Lower lobe of right lung (tissue), 2 donors: ENCODE measurements around the gene SOX15. TPM values are rescaled to one million over a fixed set of nuclear protein-coding genes. Genes with fewer than 3 reads are reported as not detected.
"Not testable (repeated sequence)": the region's sequence is repeated elsewhere in the genome, so short reads cannot be mapped to it uniquely, and the experiment has no call there.

Experiments used
- ATAC-seq, 2 donors: fragments of 200-7000 bp; cut with Tn5 transposase; one replicate each; pipeline ENCODE4 v1.9.1; 2020 to 2022; ENCODE audit warnings: mild to moderate bottlenecking in 2 of 2, moderate library complexity in 2 of 2
- DNase-seq: peaks from one replicate; pipeline ENCODE4 v3.0.0-alpha.2; 2020
- H3K27ac ChIP-seq: fragments of 200-600 bp; one replicate; pipeline ENCODE4 v1.8.0; 2022
- H3K27me3 ChIP-seq: fragments of 200-600 bp; one replicate; pipeline ENCODE4 v1.8.0; 2022; ENCODE audit warnings: low read depth
- H3K36me3 ChIP-seq: fragments of 200-600 bp; one replicate; pipeline ENCODE4 v1.8.0; 2022; ENCODE audit warnings: mild to moderate bottlenecking
- H3K4me1 ChIP-seq: fragments of 200-600 bp; one replicate; pipeline ENCODE4 v1.8.0; 2022
- H3K4me3 ChIP-seq: fragments of 200-600 bp; one replicate; pipeline ENCODE4 v1.8.0; 2022; ENCODE audit warnings: mild to moderate bottlenecking
- H3K9me3 ChIP-seq: fragments of 200-600 bp; one replicate; pipeline ENCODE4 v1.8.0; 2022
- intact Hi-C: fragments of 100-400 bp; cut with DNase I; formaldehyde crosslinking; loops from one replicate; pipeline ENCODE4 v1.11.0; 2022
- total RNA-seq: library from RNA; stranded (reverse); fragmentation: NEBNext Ultra II Directional; extraction: Animal tissue kit (Norgen Biotek cat#: 25700); gene quantifications from one replicate; pipeline ENCODE4 v1.2.1, GENCODE V29; 2021
- TF ChIP-seq, protein P1 (sequence below): fragments of 200-600 bp; IDR thresholded peaks from one replicate; pipeline ENCODE4 v1.8.0; 2022; ENCODE audit warnings: antibody characterized with exemption, mild to moderate bottlenecking
- donor health status: DM: no; HTN: yes; CAD: no; lungs with severe emphysema.

SOX15 gene
- total RNA-seq, 1 donor from 2014 or later = 0.47 TPM

DNA sequence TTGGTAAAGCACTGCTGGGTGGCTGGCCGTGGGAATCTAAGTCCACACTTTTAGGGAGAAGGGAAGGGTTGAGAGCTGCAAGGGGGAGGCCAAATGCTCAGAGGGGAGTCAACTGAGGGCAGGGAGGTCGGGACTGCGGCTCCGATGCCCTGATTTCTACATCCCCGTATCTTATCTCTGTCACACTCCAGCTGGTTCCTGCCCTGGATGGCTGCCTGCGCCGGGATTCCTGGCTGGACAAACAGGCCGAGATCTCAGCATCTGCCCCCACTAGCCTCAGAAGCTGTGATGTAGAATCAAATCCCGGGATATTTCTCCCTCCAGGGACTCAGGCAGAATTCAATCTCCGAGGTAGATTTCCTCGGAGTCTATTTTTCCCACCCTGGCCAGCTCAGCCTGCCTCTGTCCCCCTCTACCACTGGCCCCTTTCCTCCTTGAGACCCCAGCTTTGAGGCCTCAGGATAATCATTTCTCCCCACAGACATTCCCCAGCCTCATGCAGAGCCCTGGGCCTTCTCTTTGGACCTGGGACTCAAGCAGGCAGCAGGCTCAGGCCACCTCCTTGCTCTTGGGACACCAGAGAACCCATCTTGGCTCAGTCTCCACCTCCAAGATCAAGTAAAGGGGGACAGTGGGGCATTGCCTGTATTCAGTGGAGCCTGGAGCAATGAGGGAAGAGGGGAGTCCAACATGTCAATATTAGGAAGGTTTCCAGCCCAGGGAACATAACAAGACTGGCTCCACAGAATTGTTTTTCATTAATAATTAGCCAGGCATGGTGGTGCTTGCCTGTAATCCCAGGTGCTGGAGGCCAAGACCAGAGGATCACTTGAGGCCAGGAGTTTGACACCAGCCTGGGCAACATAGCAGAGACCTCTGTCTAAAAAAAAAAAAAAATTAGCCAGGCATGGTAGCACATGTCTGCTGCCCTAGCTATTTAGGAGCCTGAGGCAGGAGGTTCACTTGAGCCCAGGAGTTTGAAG lies 41.8 kb upstream of the SOX15 start:
- Histone ChIP-seq H3K4me1 (peaks cover 10% of the 10 kb centered on the region), H3K36me3 (no peaks in the 10 kb centered on the region), H3K27ac (no peak overlapping the region), H3K9me3 (no peaks in the 10 kb centered on the region), H3K4me3 (no peak overlapping the region), H3K27me3 (no peaks in the 10 kb centered on the region)
- intact Hi-C loops = no loop called here
- ATAC-seq = no peak
- TF ChIP-seq, protein P1, sequence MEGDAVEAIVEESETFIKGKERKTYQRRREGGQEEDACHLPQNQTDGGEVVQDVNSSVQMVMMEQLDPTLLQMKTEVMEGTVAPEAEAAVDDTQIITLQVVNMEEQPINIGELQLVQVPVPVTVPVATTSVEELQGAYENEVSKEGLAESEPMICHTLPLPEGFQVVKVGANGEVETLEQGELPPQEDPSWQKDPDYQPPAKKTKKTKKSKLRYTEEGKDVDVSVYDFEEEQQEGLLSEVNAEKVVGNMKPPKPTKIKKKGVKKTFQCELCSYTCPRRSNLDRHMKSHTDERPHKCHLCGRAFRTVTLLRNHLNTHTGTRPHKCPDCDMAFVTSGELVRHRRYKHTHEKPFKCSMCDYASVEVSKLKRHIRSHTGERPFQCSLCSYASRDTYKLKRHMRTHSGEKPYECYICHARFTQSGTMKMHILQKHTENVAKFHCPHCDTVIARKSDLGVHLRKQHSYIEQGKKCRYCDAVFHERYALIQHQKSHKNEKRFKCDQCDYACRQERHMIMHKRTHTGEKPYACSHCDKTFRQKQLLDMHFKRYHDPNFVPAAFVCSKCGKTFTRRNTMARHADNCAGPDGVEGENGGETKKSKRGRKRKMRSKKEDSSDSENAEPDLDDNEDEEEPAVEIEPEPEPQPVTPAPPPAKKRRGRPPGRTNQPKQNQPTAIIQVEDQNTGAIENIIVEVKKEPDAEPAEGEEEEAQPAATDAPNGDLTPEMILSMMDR = no peak
- DNase-seq = no peak

DNA sequence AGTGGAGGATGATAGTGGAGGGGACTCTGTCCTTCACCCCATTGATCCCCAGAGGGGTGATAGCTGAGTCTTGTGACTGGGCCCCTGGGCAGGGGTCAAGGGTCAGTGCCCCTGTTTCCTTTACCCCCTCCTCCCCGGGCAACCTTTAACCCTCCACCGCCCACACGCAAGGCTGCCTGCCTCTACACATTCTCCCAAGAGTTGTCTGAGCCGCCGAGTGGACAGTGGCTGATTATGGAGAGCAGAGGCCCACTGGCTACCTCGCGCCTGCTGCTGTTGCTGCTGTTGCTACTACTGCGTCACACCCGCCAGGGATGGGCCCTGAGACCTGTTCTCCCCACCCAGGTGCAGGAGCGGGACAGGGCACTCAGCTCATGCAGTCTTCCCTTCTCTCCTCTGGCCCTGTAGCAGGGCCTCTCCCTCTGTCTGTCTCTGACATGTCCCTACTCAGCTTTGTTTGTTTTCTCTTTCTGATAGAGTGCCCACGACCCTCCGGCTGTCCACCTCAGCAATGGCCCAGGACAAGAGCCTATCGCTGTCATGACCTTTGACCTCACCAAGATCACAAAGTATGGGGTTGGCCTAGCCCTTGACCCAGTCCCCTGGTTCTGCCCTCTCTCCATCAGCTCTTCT lies 40.2 kb upstream of the SOX15 start, which contains the start of gene SHBG:
TSS of gene SHBG (plus strand) at position 197 of the 633 bp plus-strand sequence. CDS start at position 235, 38 bp downstream.
- Histone ChIP-seq H3K27me3 (no peaks in the 10 kb centered on the region), H3K4me3 (no peak within 1 kb of the TSS), H3K36me3 (peaks cover 12% of the 10 kb centered on the region), H3K4me1 (peaks cover 17% of the 10 kb centered on the region), H3K27ac (no peak within 1 kb of the TSS), H3K9me3 (no peaks in the 10 kb centered on the region)
- intact Hi-C loops = no loop called here
- TF ChIP-seq, protein P1 = no peak
- ATAC-seq (no peak), DNase-seq (no peak)

DNA sequence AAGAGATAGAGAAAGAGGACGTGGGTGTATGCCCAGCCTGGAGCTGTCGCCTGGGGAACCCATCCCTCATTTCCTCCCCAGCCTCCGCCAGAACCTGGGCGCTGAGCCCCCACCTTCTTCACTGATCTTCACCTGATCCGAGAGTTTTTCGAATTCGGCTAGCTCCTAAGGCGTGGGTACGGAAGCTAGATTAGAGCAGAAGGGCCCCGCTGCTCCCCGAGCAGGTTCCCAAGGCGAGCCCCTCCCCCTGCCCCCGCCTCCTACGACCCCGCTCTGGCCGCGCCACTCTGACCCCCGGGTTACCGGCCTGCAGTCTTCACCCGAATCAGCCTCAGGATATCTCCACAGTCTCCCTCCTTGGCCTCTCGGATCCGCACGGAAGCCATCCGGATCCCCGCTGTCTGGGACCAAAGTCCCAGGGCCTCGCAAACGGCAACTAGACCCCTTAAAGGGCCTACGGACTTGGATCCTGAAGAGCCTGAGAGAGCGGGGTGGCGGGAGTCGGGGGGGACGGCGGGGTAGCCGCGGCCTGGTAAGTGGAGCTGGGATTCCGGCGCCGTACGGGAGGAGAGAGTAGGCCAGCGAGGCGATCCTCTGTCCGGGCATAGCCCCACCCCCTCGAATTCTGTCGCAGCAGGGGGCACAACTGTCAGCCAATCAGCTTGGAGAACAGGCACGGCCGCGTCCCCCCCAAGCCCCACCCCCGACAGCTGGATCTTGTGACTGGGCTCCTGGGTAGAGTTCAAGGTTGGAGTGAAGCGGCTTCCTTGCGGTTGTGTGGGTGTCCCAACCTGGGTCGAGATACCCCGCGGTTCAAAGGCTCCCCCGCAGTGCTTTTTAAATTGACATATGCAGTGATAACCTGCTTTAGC lies 37.6 kb upstream of the SOX15 start, which contains the start of gene SAT2:
TSS of gene SAT2 (minus strand) at position 572 of the 872 bp plus-strand sequence. CDS start at position 386, 186 bp downstream.
- TF ChIP-seq, protein P1 = no peak
- ATAC-seq (peak; percentile 98 to 99), DNase-seq (peak; percentile 95)
- peak within 1 kb of the TSS; percentile 93 for H3K27ac ChIP-seq
- H3K4me1 ChIP-seq = peaks cover 17% of the 10 kb centered on the region
- no peaks in the 10 kb centered on the region for H3K27me3 ChIP-seq
- peaks cover 12% of the 10 kb centered on the region for H3K36me3 ChIP-seq
- peak within 1 kb of the TSS; percentile 78 for H3K4me3 ChIP-seq
- H3K9me3 ChIP-seq = no peaks in the 10 kb centered on the region
- intact Hi-C loops = no loop called here

DNA sequence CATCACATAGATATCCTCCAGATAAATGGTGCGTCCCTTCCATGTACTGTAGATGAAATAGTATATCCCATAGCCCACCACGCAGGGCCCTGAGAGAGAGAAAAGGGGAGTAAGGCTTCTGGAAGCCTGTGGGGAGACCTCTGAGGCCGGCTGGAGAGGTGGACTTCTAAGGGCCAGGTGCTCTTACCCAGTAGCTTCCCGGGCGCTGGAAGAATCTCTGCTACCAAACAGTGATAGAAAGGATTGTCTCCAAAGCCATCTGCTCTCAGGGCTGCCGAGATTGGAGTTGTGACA lies 37.0 kb upstream of the SOX15 start:
- peak overlapping the region; percentile 78 for H3K4me3 ChIP-seq
- peaks cover 17% of the 10 kb centered on the region for H3K4me1 ChIP-seq
- DNase-seq (no peak), ATAC-seq (no peak)
- TF ChIP-seq, protein P1 = no peak
- intact Hi-C loops = no loop called here
- H3K9me3 ChIP-seq = no peaks in the 10 kb centered on the region
- peaks cover 12% of the 10 kb centered on the region for H3K36me3 ChIP-seq
- H3K27me3 ChIP-seq = no peaks in the 10 kb centered on the region
- peak overlapping the region; percentile 93 for H3K27ac ChIP-seq

DNA sequence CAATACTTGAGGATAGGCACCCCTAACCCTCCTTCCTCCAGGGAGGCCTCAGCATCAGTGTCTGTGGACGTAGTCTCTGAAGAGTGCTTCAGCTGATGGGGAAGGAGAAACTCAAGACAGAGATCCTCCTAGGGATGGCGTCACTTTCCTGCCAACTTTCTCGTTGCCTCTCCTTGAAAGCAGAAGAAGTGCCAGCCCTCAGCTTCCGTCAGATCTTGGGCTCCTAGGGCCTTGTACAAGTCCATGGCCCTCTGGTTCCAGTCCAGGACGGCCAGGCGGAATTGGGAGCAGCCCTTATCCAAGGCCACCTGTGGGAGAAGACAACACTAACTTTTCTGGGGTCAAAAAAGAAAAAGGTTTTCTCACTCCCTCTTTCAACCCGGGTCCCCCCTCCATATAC lies 36.4 kb upstream of the SOX15 start:
- ATAC-seq (peak; percentile 6 to 18), DNase-seq (peak; percentile 66)
- peak overlapping the region; percentile 93 for H3K27ac ChIP-seq
- H3K9me3 ChIP-seq = no peaks in the 10 kb centered on the region
- no peaks in the 10 kb centered on the region for H3K27me3 ChIP-seq
- TF ChIP-seq, protein P1 = no peak
- H3K4me3 ChIP-seq = peak overlapping the region; percentile 78
- intact Hi-C loops = no loop called here
- H3K36me3 ChIP-seq = peaks cover 12% of the 10 kb centered on the region
- peaks cover 17% of the 10 kb centered on the region for H3K4me1 ChIP-seq

DNA sequence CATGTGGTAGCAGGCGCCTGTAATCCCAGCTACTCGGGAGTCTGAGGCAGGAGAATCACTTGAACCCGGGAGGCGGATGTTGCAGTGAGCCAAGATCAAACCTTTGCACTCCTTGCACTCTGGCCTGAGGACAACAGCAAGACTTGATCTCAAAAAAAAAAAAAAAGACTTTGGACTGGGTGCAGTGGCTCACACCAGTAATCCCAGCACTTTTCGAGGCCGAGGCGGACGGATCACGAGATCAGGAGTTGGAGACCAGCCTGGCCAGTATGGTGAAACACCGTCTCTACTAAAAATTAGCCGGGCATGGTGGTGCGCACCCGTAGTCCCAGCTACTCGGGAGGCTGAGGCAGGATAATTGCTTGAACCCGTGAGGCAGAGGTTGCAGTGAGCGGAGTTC lies 35.9 kb upstream of the SOX15 start:
- H3K27ac ChIP-seq, H3K4me3 ChIP-seq, intact Hi-C loops, H3K9me3 ChIP-seq, ATAC-seq, DNase-seq, H3K27me3 ChIP-seq: not testable (repeated sequence)
- Histone ChIP-seq H3K36me3 (peaks cover 12% of the 10 kb centered on the region), H3K4me1 (peaks cover 17% of the 10 kb centered on the region)
